NCI-H128 (cell line): ENCODE measurements around the gene ENTPD3.

Experiments used
- DNase-seq: peaks from one replicate; lab custom pipeline; 2025; ENCODE audit not compliant: unreplicated experiment; lab: John Stamatoyannopoulos, UW

Gene ENTPD3, protein sequence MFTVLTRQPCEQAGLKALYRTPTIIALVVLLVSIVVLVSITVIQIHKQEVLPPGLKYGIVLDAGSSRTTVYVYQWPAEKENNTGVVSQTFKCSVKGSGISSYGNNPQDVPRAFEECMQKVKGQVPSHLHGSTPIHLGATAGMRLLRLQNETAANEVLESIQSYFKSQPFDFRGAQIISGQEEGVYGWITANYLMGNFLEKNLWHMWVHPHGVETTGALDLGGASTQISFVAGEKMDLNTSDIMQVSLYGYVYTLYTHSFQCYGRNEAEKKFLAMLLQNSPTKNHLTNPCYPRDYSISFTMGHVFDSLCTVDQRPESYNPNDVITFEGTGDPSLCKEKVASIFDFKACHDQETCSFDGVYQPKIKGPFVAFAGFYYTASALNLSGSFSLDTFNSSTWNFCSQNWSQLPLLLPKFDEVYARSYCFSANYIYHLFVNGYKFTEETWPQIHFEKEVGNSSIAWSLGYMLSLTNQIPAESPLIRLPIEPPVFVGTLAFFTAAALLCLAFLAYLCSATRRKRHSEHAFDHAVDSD

DNA sequence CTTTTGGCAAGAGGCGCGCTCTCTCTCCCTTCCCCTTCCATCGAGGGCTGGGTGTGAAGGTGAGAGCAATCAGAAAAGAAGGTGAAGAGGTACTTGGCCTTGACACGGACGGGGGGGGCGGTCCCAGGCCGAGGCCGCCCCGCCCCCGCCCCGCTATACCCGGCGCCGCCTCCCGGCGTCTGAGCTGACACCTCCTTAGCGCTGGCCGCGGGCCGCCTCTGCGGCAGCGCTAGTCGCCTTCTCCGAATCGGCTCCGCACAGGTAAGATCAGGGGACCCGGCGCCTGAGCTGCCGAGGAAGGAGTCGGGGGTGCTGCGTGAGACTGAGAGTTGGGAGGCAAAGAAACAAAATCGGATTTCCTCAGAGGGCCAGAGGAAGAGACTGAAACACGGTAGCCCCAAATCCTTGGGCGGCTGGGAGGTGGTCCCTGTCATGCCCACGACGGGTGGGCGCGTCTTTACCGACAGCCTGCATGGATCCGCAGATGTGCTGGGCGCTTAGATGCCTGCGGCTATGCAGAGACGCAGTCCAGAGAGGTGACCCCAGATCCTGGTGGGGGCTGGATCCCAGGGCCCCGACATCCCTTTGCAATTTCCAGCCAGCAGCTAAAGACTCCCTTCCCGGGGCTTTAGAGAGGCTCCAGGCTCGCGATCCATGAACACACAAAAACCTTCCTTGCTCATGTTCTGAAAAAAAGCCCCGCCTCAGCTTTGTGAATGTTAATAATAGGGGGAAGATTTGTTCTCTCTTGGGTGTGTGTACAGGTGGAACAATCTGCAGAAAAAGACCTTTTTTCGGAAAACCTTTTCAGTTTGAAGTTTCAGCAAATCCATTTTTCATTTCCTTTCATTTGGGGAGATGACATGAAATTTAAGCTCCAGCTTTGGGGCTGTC lies at the start of gene ENTPD3:
Gene ENTPD3 (plus strand): TSS at position 184 of the 894 bp plus-strand sequence. CDS start 874 bp downstream, outside the sequence.
- DNase-seq = no peak

DNA sequence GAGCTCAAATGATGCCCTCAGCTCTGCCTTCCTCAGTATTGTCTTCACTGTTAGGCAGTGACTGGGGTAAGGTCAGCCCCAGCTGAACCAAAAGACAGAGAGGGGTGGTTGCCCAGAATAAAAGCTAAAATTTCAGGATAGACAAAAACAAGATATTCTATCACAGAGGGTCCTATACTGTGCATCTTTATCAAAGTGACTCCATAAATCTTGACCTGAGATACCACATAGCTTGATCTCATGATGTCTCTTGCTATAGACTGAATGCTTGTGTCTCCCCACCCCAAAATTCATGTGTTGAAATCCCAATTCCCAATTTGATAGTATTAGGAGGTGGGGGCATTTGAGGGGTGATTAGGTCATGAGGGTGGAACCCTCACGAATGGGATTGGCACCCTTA lies 47.1 kb upstream of the ENTPD3 start:
- DNase-seq = no peak

DNA sequence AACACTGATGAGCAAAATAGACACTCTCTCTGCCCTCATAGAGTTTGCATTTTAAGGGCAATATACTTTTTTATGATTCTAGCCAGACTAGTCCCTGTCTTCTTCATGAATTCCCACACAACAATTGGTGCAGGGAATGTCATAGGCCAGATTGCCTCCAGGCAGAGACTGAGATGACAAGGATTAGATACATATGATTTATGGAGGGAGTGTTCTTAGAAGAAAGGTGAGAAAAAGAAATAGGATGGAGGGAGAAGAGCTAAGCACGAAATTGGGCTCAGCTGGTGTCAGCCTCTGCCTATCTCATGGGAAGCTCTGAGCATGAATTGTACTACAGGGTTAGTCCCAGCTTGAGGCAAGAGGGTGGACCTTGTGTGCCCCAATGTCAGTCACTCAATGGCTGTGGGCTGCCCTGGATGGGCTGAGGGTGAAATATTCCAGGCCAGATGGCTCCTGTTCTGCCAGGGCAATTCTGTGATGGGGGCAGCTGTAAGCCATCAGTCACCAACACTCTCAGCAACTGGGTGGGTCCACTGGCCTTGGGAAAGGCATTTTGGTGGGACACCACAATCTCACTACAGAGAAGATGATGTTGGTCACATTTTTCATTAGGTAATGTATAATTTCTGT lies 46.3 kb upstream of the ENTPD3 start:
- no peak for DNase-seq

DNA sequence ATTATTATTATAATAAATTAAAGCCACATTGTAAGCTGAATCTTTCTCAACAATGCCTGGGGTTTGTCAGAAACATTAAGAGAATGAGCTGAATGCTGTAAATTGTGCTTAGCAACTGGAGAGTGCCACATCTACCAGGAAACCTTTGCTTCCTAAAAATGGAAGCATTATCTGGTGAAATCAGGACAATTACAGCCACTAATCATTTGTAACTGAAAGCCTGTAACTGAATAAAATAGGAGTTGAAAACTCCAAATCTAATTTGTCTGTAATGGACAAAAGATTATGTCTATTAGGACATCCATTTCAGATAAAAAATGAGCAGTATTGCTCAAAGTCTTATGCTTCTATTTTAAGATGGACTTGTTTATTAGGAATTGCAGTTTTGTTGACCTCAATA lies 45.3 kb upstream of the ENTPD3 start:
- no peak for DNase-seq

DNA sequence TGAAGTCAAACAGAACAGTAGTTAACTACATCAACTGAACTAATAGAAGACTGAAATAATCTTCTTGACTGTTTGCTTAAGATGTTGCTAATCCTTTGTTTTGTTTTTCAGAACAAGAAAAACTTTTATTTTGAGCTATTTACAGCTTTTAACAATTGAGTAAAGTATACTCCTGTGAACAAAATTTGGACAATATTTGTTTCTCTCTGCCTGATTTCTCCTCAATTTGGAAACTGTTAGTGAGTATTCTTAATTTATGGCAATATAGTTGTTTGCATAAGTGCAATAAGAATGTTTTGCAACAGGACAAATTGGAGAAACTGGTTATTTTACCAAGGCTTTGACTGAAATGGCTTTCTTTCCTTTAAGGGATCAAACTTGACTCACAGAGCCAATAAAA lies 36.5 kb upstream of the ENTPD3 start:
- no peak for DNase-seq

DNA sequence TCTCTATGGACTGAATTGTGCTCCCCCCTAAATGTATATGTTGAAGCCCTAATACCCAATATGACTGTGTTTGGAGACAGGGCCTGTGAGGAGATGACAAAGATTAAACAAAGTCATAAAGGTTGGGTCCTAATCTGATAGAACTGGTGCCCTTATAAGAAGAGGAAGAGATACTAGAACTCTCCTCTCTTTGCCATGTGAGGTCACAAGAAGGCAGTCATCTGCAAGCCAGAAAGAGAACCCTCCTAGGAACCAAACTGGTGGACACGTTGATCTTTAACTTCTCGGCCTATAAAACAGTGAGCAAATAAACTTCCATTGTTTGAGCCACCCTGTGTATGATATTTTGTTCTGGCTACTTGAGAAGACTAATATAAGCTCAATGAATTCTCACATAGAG lies 31.6 kb upstream of the ENTPD3 start:
- DNase-seq = no peak

DNA sequence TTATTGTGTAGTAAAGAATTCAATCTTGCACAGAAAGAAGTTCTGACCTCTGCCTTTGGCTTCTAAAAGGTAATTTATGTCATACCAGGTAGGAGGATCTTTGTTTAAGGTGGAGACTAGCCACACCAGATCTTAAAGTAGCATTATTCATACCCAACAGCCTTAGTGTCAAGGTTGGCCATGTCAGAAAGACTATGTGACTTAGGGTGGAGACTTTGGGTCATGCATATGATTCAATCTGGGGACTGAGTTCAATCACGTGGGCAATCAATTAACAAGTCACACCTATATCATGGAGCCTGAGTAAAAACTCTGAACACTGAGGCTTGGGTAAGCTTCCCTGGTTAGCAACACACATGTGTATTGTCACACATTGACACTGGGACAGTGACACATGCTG lies 28.5 kb upstream of the ENTPD3 start:
- no peak for DNase-seq

DNA sequence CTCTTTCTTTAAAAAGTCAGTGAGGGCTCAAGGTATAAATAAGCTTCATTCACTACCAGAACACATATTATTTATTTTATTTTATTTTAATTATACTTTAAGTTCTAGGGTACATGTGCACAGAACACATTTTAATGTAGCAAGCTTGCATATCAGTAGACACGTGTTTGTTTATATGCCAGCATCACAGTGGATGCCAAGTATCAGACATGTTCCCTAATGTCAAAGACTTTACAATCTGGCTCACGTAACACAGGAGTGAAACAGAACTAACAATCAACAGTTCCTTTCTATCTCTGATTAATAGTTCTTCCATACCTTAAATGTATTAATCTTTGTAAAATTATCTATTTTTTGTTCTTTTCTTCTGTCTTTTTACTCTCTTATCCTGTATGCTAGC lies 23.3 kb upstream of the ENTPD3 start:
- no peak for DNase-seq

DNA sequence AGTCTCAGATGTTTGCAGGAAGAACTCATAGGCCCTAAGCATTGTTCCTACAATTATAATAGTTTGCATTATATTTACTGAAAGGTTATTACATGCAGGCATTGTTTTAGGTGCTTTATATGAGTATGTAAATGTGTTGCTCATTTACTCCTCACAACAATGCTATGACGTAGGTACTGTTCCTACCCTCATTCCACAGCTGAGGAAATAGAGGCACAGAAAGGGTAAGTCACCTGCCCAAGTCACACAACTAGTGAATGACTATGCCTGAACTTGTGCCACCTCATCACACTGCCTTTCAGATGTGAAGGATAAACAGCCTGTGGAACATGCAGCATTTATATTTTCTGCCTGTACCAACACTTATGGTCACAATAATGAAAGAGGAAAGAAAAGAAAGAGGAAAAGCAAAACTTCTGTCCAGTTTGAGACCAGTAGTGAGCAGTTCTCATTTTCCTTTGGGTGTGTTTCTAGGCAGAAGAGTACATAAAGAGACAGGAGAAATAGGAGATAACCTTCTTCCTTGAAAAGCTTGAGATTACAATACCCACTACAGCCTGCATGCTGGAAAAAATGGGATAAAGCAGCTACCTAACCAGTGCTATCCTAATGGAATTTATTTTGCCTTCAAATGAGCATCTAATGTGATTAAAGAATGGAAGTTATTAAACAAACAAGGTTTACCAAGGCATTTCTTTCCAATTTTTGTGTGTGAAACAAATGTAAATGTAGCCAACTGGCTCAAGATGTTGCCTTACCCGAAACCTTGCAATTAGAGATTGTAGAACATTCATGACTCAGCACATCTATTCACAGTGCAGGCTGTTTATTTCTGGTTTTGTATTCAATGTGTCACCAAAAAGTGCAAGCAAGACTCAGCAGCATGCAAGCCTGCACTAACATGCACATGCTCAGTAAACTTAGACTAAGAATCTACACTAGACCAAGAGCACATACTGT lies 20.5 kb upstream of the ENTPD3 start:
- DNase-seq = no peak

DNA sequence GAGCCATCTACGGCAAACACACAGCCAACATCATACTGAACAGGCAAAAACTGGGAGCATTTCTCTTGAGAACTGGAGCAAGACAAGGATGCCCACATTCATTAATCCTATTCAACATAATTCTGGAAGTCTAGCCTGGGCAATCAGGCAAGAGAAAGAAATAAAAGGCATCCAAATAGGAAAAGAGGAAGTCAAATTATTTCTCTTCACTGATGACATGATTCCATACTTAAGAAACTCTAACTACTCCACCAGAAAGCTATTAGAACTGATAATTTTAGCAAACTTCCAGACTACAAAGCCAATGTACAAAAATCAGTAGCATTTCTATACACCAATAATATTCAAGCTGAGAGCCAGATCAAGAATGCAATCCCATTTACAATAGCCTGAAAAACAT lies 17.3 kb upstream of the ENTPD3 start:
- no peak for DNase-seq

DNA sequence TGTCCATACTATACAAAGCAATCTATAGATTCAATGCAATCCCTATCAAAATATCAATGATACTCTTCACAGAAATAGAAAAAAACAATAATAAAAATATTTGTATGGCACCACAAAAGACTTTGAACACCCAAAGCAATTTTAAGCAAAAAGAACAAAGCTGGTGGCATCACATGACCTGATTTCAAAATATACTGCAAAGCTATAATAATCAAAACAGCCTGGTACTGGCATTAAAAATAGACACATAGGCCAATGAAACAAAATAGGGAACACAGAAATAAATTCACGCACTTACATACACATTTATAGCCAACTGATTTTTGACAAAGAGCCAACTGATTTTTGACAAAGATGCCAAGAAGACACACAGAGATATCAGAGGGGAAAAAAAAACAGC lies 9.2 kb upstream of the ENTPD3 start:
- no peak for DNase-seq

DNA sequence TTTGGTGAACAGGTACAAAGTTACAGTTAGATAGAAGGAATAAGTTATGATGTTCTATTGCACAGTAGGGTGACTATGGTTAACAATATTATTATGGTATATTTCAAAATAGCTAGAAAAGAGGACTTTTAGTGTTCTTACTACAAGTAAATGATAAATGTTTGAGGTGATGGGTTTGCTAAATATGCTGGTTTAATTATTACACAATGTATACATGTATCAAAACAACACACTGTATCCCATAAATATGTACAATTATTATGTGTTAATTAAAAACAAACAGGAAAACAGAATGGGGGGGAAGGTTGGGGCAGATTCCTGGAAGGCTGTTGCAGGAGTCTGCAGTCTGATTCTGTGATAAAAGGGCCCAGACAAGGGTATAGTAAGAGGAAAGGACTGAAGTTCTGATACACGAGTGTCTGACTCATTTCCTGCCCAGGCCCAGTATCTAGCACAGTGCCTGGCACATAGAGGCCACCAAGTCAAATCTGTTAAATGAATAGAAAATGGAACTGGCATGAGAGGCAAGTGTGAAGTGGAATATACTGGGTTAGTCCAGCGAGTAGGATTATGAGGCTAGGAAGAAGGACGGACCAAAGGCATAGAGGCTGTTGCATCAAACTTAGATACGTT lies 7.2 kb upstream of the ENTPD3 start:
- no peak for DNase-seq

DNA sequence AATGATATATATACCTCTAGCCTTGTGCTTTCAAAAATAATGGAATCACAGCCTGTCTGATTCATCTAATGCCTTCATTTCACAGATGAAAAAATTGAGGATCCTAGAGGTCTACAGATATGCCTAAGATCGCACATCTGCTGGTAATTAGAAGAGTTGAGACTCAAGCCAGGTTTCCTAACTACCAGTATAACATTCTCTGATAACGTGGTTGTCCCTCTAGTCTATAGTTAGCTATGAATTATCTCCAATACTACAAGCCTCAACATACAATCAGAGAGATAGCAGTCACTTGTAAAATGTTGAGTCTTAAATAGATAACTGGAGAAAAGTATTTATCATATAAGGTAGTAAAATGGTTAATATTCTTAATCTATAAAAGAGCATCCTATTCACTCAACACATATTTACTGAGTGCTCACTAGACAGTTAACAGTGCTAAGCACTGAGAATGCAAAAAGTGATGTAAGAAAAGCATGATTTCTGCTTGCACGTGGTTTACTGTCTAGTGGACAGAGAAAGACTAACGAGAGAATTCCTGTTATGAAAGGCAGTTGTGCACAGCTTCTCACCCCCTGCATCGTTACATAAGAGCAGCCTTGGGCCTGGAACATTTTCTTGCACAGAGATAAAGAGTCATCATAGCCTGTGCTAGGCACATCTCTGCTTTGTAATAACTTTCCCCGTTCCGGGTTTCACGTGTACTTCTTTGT lies 4.9 kb upstream of the ENTPD3 start:
- DNase-seq = no peak

DNA sequence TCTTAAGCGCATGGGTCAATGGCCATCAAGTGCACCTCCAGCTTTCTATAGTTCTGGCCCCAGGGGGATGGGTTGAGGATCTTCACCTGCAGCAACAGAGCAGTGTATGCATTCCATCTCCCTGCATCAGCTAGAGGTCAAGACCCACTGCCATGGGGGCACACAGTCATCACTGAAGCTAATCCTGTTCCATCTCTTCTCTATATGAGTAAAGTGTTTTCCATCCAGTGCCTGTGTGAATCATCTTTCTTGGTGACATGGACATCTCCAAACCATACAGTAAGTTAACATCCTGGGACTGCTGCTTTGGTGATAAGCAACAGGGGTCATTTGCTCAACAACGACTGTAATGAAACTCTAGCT lies 4.4 kb upstream of the ENTPD3 start:
- DNase-seq = no peak

DNA sequence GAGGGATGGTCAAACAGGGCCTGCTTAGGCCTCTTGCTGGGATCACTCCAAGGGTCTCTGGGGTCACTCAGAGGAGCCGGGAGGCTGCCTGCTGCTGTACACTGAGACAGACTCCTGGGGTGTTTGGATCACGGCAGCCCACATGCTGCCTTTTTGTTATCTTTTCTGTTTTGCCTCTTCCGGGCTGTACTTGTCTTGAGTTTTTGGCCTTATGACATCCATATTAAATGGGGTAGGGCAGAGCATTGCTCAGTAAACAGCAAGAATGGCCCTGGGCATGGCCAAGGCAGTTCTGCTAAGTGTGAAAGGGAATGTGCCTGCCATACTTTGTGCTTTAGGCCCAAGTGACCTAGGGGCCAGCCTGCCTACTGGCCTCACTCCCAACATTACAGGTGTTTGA lies 771 bp upstream of the ENTPD3 start:
- DNase-seq = no peak

DNA sequence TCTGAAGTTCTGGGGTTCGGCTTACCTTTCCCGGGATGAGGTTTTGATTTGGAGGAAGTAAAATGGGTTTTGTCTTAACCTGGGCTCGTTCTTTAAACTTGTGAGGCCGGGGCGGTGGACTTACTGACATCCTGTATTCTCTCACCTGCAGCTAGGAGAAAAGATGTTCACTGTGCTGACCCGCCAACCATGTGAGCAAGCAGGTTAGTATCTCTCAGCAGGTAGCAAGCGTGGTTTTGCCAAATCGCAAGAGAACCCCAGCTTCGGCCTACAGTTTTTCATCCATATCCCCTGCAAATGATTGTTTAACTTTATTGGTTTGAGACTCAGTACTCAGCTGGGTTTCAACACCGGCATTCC lies 891 bp downstream of the ENTPD3 start:
- no peak for DNase-seq

DNA sequence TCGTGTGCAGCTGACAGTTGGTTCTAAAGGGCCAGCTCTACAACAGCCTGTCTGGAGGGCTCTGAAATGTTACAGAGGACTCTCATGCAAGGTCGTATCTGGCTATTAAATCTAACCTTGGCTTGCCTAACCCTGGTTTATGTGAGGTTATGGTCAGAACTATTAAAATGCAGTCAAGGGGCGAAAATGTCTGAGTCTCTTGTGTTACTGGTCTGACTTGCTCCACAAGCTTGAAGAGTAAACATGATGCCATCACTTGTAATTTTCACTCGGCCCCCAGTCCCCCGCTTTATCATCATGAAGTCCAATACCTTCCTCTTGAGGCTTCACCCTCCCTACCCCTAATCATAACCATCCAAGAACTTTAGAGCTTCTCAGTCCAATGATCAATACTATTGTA lies 9.4 kb downstream of the ENTPD3 start:
- DNase-seq = no peak

DNA sequence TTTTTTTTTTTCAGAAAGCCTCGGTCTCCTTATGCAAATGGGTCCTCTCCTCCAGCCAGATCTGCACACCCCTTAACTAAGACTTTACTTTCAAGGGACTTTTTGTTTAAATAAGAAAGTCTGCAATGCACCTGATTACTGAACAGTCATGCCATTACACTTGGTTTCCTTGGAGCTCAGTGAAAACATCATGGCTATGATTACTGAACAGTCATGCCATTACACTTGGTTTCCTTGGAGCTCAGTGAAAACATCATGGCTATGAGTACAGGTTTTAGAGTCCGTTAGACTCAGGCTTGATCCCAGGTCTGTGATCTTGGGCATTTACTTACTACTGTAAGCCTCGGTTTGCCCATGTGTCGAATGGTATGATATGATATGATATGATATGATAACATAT lies 10.1 kb downstream of the ENTPD3 start:
- no peak for DNase-seq

DNA sequence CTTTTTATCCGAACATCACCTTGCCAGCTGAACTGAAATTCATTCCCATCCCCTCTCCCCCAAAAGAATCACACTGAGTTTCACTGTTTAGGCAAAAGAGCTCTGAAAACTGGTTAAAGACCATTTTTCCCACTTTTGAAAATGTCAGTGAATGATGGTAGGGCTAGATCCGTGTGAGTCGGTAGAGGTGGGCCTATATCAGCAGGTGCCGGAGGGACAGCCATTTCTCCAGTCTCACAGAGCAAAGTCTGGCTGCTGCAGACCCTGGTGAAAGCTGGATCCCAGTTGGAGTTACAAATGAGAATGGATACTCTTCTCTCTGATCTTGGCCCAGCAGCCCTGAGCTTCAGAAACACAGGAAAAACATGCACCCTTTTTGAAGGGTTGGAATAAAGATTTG lies 10.9 kb downstream of the ENTPD3 start:
- DNase-seq = no peak
